ENCODE results near the gene CHRNB2. TPM values are rescaled to one million over a fixed set of nuclear protein-coding genes. Genes with fewer than 3 reads are reported as not detected.

CHRNB2 gene
- total and polyA plus RNA-seq, 2 donors (not counting 3 experiments of a cell fraction or from before 2014, with no cell fraction given) = not detected

DNA sequence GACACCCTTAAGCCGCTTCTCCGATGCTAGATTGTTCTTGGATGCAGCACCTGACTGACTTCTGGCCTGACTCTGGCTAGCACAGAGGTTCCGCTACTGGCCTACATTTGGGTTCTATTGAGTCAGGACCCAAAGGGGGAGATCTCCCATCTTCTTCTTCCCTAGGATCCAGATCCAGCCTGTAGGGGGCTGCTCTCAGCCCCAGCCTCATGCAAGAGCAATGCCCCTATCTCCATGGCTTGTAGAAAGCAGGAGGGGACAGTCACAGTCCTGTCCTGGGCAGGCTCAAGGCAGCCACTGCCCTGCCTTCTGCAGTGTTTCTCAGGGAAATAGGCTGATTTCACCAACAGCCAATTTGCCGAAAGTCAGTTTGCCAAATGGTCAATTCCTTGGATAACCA lies 46.7 kb downstream of the CHRNB2 start:
- BruUV-seq (replicated peaks) = no TSS peak
- H3K4me1 ChIP-seq (ENCODE audit: control insufficient read depth, extremely low read depth, insufficient read depth, low read length) = peaks cover 8% of the 10 kb centered on the region
- TF ChIP-seq EZH2 (IDR thresholded peaks at IDR 0.05; ENCODE audit: borderline replicate concordance, low read depth, low read length, severe bottlenecking) = no peak
- TF ChIP-seq CTCF (IDR thresholded peaks at IDR 0.05; ENCODE audit: extremely low read depth in 1 of 2, insufficient read depth in 1 of 2, low read depth in 1 of 2, low read length in 2 of 2) = no peak
- TF ChIP-seq FOS (IDR thresholded peaks at IDR 0.05; ENCODE audit: borderline replicate concordance, insufficient read depth, low read length) = no peak
- H3K4me3 ChIP-seq (replicated peaks in 1 of 3; ENCODE audit: insufficient read depth in 1 of 3, low read depth in 1 of 3, low read length in 3 of 3) = no peak overlapping the region
- CTCF ChIA-PET = interaction anchor here (0.6 kb wide), 1 partner anchor 173 kb away, joined by 3 read pairs; no protein-coding TSS in a partner anchor
- DNase-seq (ENCODE audit: low read depth, low spot score) (no peak), FAIRE-seq (no peak)
- no peaks in the 10 kb centered on the region for H4K20me1 ChIP-seq (replicated peaks; ENCODE audit: control insufficient read depth, extremely low read depth, insufficient read depth, low read length)
- H3K79me2 ChIP-seq (ENCODE audit: control insufficient read depth, insufficient read depth, low read length) = peaks cover 61% of the 10 kb centered on the region
- no peaks in the 10 kb centered on the region for H3K9me1 ChIP-seq (replicated peaks; ENCODE audit: control insufficient read depth, extremely low read depth, insufficient read depth, low read length)
- H3K36me3 ChIP-seq (ENCODE audit: control insufficient read depth in 2 of 2, extremely low read depth in 1 of 2, insufficient read depth in 2 of 2, low read length in 2 of 2) = no peaks in the 10 kb centered on the region
- intact Hi-C loops (cut with micrococcal nuclease) = no loop called here
- H3K27me3 ChIP-seq (ENCODE audit: control insufficient read depth in 2 of 2, insufficient read depth in 2 of 2, low read length in 2 of 2) = no peaks in the 10 kb centered on the region
- dilution Hi-C loops (cut with MboI; ENCODE audit: extremely low pct_ligation_motif_present, low sequenced_read_pairs) = no loop called here
- H3K27ac ChIP-seq (ENCODE audit: insufficient read depth, low read depth, low read length) = no peak overlapping the region
- POLR2A ChIA-PET = no interaction called here
- no peak overlapping the region for H2AFZ ChIP-seq (ENCODE audit: low read depth, low read length)
- H3K9ac ChIP-seq (replicated peaks; ENCODE audit: extremely low read depth, insufficient read depth, low read length) = no peak overlapping the region
- H3K9me3 ChIP-seq (replicated peaks; ENCODE audit: control insufficient read depth, insufficient read depth, low read length) = no peaks in the 10 kb centered on the region
- H3K4me2 ChIP-seq (ENCODE audit: insufficient read depth, low read length) = no peak overlapping the region

DNA sequence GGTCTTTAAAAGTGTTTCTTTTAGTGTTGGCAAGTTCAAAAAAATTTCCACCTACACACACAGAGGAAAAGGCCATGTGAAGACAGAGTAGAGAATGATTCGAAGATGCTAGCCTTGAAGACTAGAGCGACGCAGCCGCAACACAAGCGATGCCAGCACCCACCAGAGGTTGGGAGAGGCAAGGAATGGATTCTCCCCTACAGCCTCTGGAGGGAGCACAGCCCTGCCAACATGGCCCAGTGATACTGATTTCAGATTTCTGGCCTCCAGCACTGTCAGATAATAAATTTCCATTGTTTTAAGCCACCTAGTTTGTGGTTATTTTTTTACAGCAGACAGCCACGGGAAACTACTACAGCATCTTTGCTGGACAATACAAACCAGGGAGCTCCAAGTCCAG lies 47.3 kb downstream of the CHRNB2 start:
- no peak overlapping the region for H3K27ac ChIP-seq (ENCODE audit: insufficient read depth, low read depth, low read length)
- intact Hi-C loops (cut with micrococcal nuclease) (no loop called here), dilution Hi-C loops (cut with MboI; ENCODE audit: extremely low pct_ligation_motif_present, low sequenced_read_pairs) (no loop called here)
- ChIA-PET CTCF (no interaction called here), POLR2A (no interaction called here)
- H3K4me3 ChIP-seq (replicated peaks in 1 of 3; ENCODE audit: insufficient read depth in 1 of 3, low read depth in 1 of 3, low read length in 3 of 3) = no peak overlapping the region
- TF ChIP-seq MYC (IDR thresholded peaks at IDR 0.05; ENCODE audit: low read depth, low read length) (no peak), JUN (IDR thresholded peaks at IDR 0.05; ENCODE audit: borderline replicate concordance, insufficient read depth, insufficient read length, low read depth) (no peak), POLR2A (IDR thresholded peaks at IDR 0.05; ENCODE audit: low read depth, low read length) (no peak), MAX (IDR thresholded peaks at IDR 0.05; ENCODE audit: insufficient read depth, insufficient read length) (no peak), FOS (IDR thresholded peaks at IDR 0.05; ENCODE audit: borderline replicate concordance, insufficient read depth, low read length) (no peak), GATA2 (IDR thresholded peaks at IDR 0.05; ENCODE audit: insufficient read depth, insufficient read length, low read depth, low read length) (no peak), POLR2AphosphoS5 (IDR thresholded peaks at IDR 0.05; ENCODE audit: insufficient read depth, low read depth, low read length) (no peak)
- DNase-seq (ENCODE audit: low read depth, low spot score) (no peak), FAIRE-seq (no peak)
- no peak overlapping the region for H3K4me2 ChIP-seq (ENCODE audit: insufficient read depth, low read length)
- no peak overlapping the region for H2AFZ ChIP-seq (ENCODE audit: low read depth, low read length)
- H3K36me3 ChIP-seq (ENCODE audit: control insufficient read depth in 2 of 2, extremely low read depth in 1 of 2, insufficient read depth in 2 of 2, low read length in 2 of 2) = no peaks in the 10 kb centered on the region
- peaks cover 6% of the 10 kb centered on the region for H3K4me1 ChIP-seq (ENCODE audit: control insufficient read depth, extremely low read depth, insufficient read depth, low read length)
- BruUV-seq (replicated peaks) = no TSS peak
- H3K9me1 ChIP-seq (replicated peaks; ENCODE audit: control insufficient read depth, extremely low read depth, insufficient read depth, low read length) = no peaks in the 10 kb centered on the region
- H3K27me3 ChIP-seq (ENCODE audit: control insufficient read depth in 2 of 2, insufficient read depth in 2 of 2, low read length in 2 of 2) = no peaks in the 10 kb centered on the region
- no peak overlapping the region for H3K9ac ChIP-seq (replicated peaks; ENCODE audit: extremely low read depth, insufficient read depth, low read length)
- H3K9me3 ChIP-seq (replicated peaks; ENCODE audit: control insufficient read depth, insufficient read depth, low read length) = no peaks in the 10 kb centered on the region
- H4K20me1 ChIP-seq (replicated peaks; ENCODE audit: control insufficient read depth, extremely low read depth, insufficient read depth, low read length) = no peaks in the 10 kb centered on the region
- H3K79me2 ChIP-seq (ENCODE audit: control insufficient read depth, insufficient read depth, low read length) = peaks cover 61% of the 10 kb centered on the region
